Suprapubic skin (tissue), 4 donors: ENCODE data around the gene GRM1. TPM values are rescaled to one million over a fixed set of nuclear protein-coding genes. Genes with fewer than 3 reads are reported as not detected.

Source experiments
- DNase-seq, 2 donors: peaks; one replicate each; pipeline ENCODE4 v3.0.0-alpha.2; 2019; ENCODE audit warnings: low spot score in 2 of 2
- H3K27ac ChIP-seq: fragments of 200-600 bp; sonication (generic); one replicate; pipeline ENCODE4 v1.5.1; 2019
- H3K27me3 ChIP-seq: fragments of 200-600 bp; sonication (generic); one replicate; pipeline ENCODE4 v1.5.1; 2019
- H3K36me3 ChIP-seq: fragments of 200-600 bp; sonication (generic); one replicate; pipeline ENCODE4 v1.5.1; 2019
- H3K4me1 ChIP-seq: fragments of 200-600 bp; sonication (generic); one replicate; pipeline ENCODE4 v1.5.1; 2019
- H3K4me3 ChIP-seq: fragments of 200-600 bp; sonication (generic); one replicate; pipeline ENCODE4 v1.5.1; 2019; ENCODE audit warnings: mild to moderate bottlenecking
- H3K9me3 ChIP-seq: fragments of 200-600 bp; sonication (generic); one replicate; pipeline ENCODE4 v1.5.1; 2019
- EP300 ChIP-seq: sonication (generic); formaldehyde crosslinking; IDR thresholded peaks from one replicate; pipeline ENCODE4 v1.6.1; 2017; ENCODE audit warnings: antibody characterized with exemption
- POLR2A ChIP-seq, 2 donors: fragments of 450-650 bp; IDR thresholded peaks; one replicate each; pipeline ENCODE4 v1.6.1; 2017; ENCODE audit warnings: antibody characterized with exemption in 2 of 2, mild to moderate bottlenecking in 2 of 2, moderate library complexity in 2 of 2
- POLR2AphosphoS5 ChIP-seq, 3 donors: sonication (generic); formaldehyde crosslinking; IDR thresholded peaks; one replicate each; pipeline ENCODE4 v1.6.1; 2017; ENCODE audit warnings: antibody characterized with exemption in 3 of 3
- WGBS: methylation state at CpG from one replicate; pipeline ENCODE4 v1.1.5; 2018; 5-methylcytosine and 5-hydroxymethylcytosine counted together
- total RNA-seq, 4 donors: library from RNA; depleted of rRNA; stranded (reverse); fragments of >200 nt; gene quantifications; one replicate each; pipeline ENCODE4 v1.1.0, GENCODE V29; 2016
- TF ChIP-seq, protein P1 (sequence below), 2 donors: fragments of 200-600 bp in 1 of 2; fragments of 450-650 bp in 1 of 2; sonication (generic) in 1 of 2; IDR thresholded peaks; one replicate each; pipeline ENCODE4 v1.5.1; 2016 to 2019; ENCODE audit warnings: antibody characterized with exemption in 2 of 2, mild to moderate bottlenecking in 1 of 2, moderate library complexity in 1 of 2

The GRM1 gene
- total RNA-seq, 4 donors from 2014 or later: 0.25 to 0.48 TPM; not detected in 2

DNA sequence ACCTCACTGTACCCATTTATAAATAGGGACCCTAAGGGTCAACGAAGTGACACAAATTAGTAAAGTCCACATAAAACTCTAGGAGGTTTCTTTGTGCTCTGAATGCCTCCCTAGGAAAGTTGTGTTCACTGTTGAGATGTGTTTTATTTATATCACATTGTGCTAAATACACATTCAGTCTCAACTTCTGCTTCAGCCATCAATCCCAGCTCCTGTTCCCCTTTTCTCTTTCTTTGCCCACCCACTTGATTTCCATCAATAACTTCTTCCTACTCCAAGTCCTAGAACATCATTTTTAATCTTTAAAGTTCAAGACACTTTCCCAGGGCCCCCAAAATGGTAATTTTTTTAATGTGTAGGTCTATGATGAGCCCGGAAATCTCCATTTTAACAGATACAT lies 306.5 kb downstream of the GRM1 start:
- Histone ChIP-seq H3K27ac (no peak overlapping the region), H3K27me3 (no peaks in the 10 kb centered on the region), H3K36me3 (no peaks in the 10 kb centered on the region), H3K9me3 (no peaks in the 10 kb centered on the region), H3K4me1 (no peaks in the 10 kb centered on the region), H3K4me3 (no peak overlapping the region)
- DNase-seq: no peak
- WGBS: 81% methylated on average over 2 of the region's 2 CpGs
- TF ChIP-seq, protein P1, sequence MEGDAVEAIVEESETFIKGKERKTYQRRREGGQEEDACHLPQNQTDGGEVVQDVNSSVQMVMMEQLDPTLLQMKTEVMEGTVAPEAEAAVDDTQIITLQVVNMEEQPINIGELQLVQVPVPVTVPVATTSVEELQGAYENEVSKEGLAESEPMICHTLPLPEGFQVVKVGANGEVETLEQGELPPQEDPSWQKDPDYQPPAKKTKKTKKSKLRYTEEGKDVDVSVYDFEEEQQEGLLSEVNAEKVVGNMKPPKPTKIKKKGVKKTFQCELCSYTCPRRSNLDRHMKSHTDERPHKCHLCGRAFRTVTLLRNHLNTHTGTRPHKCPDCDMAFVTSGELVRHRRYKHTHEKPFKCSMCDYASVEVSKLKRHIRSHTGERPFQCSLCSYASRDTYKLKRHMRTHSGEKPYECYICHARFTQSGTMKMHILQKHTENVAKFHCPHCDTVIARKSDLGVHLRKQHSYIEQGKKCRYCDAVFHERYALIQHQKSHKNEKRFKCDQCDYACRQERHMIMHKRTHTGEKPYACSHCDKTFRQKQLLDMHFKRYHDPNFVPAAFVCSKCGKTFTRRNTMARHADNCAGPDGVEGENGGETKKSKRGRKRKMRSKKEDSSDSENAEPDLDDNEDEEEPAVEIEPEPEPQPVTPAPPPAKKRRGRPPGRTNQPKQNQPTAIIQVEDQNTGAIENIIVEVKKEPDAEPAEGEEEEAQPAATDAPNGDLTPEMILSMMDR (IDR thresholded peaks at IDR 0.05): no peak
- TF ChIP-seq EP300 (no peak), POLR2AphosphoS5 (IDR thresholded peaks at IDR 0.05) (no peak)

DNA sequence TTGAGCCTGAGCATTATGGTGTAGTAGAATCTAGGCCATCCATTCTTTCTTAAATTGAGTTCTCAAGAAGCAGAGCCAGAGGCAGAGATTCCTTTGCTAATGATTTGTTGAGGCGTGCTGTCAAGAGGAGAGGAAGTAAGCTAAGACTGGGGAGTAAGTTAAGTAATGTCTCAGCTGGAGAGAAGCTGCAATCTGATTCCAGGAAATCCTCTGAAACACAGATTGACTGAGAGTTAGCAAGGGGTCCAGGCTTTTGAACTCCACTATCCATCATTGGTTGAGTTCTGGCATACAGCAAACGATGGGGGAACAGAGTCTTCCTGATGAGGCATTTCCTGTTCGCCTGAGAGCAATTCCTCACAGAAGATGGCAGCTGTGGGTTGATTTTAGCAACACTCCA lies 307.3 kb downstream of the GRM1 start:
- Histone ChIP-seq H3K27ac (no peak overlapping the region), H3K4me1 (no peaks in the 10 kb centered on the region), H3K36me3 (no peaks in the 10 kb centered on the region), H3K9me3 (no peaks in the 10 kb centered on the region), H3K4me3 (no peak overlapping the region), H3K27me3 (no peaks in the 10 kb centered on the region)
- WGBS: 63% methylated on average over 3 of the region's 3 CpGs
- no peak for TF ChIP-seq POLR2A (IDR thresholded peaks at IDR 0.05)
- DNase-seq: no peak

DNA sequence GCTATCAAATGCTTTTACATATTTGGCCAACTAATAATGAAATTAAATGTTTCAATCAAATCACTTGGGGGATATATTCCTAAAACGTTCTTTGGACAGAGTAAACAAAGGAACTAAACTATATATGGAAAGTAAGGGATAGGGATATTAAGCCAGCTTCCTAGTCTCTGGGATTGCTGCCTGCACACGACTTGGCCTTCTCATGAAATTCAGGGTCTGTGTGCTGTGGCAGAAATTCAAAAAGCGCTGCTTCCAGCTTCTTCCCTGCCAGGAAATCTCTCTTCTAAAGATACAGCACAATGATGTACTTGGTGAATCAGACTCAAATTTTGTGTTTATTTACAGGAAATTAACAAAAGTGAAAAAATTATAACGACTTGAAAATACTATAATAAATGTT lies 308.5 kb downstream of the GRM1 start:
- Histone ChIP-seq H3K36me3 (no peaks in the 10 kb centered on the region), H3K9me3 (no peaks in the 10 kb centered on the region), H3K4me1 (no peaks in the 10 kb centered on the region), H3K27ac (no peak overlapping the region), H3K4me3 (no peak overlapping the region), H3K27me3 (no peaks in the 10 kb centered on the region)
- DNase-seq: no peak
- TF ChIP-seq EP300 (no peak), POLR2AphosphoS5 (IDR thresholded peaks at IDR 0.05) (no peak), POLR2A (IDR thresholded peaks at IDR 0.05) (no peak)
- TF ChIP-seq, protein P1 (IDR thresholded peaks at IDR 0.05): no peak
- WGBS: 50% methylated on average over 4 of the region's 4 CpGs

DNA sequence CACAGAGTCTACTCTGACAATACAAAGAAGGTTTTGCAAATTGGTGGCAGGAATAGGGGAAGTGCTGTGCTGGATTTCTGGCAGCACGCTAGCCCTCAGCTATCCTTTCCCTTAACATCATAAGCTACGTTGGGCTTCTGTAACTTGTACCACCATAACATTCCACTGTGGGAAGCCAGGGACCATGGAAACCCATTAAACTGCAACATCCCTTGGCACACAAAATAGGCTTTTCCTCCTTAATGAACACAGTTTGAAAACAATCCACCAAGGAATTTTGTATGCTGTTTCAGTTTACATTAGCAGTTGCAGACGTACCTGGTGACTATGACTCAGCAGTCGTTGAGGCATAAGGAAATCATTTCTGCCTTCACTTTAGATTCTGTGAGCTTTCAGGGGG lies 310.9 kb downstream of the GRM1 start:
- Histone ChIP-seq H3K36me3 (no peaks in the 10 kb centered on the region), H3K4me1 (no peaks in the 10 kb centered on the region), H3K9me3 (no peaks in the 10 kb centered on the region), H3K4me3 (no peak overlapping the region), H3K27ac (no peak overlapping the region), H3K27me3 (no peaks in the 10 kb centered on the region)
- no peak for TF ChIP-seq POLR2A (IDR thresholded peaks at IDR 0.05)
- TF ChIP-seq EP300: no peak
- TF ChIP-seq, protein P1 (IDR thresholded peaks at IDR 0.05): no peak
- TF ChIP-seq POLR2AphosphoS5 (IDR thresholded peaks at IDR 0.05): no peak
- 50% methylated on average over 4 of the region's 4 CpGs for whole genome bisulfite sequencing
- DNase-seq: no peak

DNA sequence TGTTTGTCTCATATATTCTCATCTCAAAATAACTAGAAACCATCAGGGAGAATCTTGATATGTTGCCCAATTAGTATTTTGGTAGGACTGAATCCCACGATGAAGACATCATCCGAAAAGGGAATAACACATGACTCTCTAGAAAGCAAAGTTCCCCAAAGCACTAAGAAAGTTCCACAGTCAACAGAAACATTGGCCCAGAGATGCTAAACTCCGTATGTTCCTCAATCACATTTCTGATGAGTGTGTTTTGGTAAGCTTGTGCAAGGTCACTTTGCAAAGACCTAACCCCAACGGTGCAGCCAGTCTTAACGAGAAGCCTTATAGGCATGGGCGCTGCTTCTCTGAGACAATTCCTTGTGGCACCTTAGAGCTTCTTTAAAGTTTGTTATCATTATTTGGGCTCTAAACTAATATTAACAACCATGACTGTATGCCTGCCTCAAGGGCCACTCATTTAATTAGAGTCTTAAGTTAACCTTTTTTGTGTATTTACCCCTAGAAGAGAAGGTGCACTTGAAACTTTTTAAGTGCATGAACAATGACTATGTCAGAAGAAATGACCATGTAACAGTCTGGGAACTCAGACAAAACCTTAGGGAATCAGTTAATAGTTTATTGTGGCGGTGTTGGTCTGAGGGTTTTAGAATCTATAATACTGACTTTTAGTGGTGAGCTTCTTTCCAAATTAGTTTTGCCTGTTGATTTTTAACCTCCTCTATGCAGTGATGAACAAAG lies 312.8 kb downstream of the GRM1 start:
- Histone ChIP-seq H3K4me1 (no peaks in the 10 kb centered on the region), H3K4me3 (no peak overlapping the region), H3K27ac (no peak overlapping the region), H3K9me3 (no peaks in the 10 kb centered on the region), H3K36me3 (no peaks in the 10 kb centered on the region), H3K27me3 (no peaks in the 10 kb centered on the region)
- DNase-seq: no peak
- no peak for TF ChIP-seq POLR2AphosphoS5 (IDR thresholded peaks at IDR 0.05)
- no peak for TF ChIP-seq POLR2A (IDR thresholded peaks at IDR 0.05)
- TF ChIP-seq, protein P1 (IDR thresholded peaks at IDR 0.05): no peak
- TF ChIP-seq EP300: no peak
- WGBS: 86% methylated on average over 7 of the region's 7 CpGs

DNA sequence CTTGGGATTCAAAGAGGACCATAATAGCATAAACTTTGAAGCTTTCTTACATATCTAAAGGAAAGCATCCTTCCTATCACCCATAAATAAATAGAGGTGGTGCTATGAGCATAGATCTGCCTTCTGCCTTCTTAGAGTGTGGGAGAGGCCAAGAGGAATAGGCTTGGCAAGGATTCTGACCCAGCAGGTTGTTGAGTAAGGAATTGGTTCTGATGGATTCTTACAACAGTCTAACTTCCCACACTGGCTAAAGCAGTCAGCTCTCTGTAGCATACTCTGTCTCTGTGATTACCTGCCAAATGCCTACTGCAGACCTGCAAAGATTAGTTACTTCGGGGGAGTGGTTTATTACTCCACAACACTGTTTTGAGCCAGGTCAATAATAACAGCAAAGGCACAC lies 316.7 kb downstream of the GRM1 start:
- Histone ChIP-seq H3K27ac (no peak overlapping the region), H3K9me3 (no peaks in the 10 kb centered on the region), H3K36me3 (no peaks in the 10 kb centered on the region), H3K4me3 (no peak overlapping the region), H3K4me1 (no peaks in the 10 kb centered on the region), H3K27me3 (no peaks in the 10 kb centered on the region)
- 32% methylated on average over 1 of the region's 1 CpG for WGBS
- TF ChIP-seq POLR2AphosphoS5 (IDR thresholded peaks at IDR 0.05): no peak
- TF ChIP-seq EP300: no peak
- no peak for DNase-seq
